NOMO-1 treated with dmso at 0.1 percent for 144 hours (cell line): ENCODE measurements around the gene LXN.

ENCODE experiments used
- DNase-seq: peaks from one replicate; lab custom pipeline; 2025; ENCODE audit not compliant: unreplicated experiment; lab: John Stamatoyannopoulos, UW

Gene LXN

DNA sequence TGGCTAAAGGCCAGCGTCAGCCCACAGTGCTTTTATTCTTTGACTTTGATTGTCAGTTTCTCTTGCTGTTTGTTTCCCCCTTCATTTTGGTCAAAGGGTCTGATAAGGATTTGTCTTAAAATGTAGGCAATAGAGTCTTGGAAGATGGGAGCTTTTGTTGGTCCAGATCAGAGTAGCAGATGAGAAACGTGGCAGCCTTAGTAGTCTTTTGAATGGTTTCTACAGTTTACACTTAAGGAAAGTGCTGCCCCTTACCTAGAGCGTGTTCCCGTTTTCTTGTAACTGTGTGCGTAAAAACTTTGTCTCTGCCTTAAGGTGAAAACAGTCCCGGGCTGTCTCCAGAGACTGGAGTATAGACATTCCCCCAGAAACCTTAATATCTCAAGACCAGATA, 630 bp downstream of the LXN start:
- DNase-seq = no peak

DNA sequence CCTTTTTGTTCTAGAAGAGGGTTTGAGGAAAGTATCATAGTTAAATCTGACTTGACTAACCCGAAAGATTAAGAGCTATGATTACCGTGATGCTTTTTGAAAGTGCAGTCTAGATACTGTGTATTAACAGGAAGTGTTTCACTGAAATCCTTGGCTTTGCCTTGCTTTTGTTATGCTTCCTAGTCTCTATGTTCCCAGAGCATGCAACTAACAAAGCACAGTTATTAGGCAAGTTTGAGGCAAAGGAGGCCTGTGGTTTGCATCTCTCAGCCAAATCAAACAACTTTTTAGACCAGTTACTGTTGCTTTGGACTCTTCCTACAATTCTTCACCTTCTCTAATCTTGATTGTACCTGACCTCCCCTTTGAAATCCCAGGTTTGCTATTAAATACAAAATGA, 3.9 kb downstream of the LXN start:
- no peak for DNase-seq

DNA sequence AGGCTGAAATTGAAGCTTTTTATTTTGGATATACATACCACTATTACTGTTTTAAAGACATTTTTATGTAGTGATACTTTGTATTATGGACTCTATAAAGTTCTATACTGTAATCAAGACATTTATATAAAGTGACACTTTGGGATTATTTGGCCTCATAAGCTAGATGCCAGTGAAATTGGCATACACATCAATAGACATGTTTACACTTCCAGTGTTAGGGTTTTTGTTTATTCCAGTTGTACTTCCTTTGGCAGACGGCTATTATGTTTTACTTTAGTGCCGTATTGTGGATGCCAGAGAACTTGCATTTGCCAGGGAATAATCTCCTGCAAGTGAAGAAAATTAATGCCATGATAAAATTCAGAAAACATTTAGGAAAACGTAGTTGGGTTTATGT, 6.0 kb downstream of the LXN start:
- DNase-seq = no peak

DNA sequence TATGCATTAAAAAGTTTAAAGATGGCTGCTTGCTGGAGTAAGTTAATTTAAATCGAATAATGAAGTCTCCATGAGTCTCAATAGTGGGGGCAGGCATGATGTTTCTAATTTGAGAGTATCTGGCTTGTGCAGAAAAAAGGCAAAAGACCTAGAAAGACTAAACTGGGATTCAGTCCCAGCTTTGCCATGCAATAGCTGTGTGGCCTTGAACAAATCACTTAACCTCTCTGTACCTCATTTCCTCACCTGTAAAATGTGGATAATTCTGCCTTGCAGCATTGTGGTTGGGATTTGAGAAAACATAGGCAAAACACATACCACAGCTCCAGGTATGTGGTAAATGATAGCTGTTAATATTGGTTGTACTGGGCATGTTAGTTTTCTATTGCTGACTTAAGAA, 8.6 kb downstream of the LXN start:
- no peak for DNase-seq

DNA sequence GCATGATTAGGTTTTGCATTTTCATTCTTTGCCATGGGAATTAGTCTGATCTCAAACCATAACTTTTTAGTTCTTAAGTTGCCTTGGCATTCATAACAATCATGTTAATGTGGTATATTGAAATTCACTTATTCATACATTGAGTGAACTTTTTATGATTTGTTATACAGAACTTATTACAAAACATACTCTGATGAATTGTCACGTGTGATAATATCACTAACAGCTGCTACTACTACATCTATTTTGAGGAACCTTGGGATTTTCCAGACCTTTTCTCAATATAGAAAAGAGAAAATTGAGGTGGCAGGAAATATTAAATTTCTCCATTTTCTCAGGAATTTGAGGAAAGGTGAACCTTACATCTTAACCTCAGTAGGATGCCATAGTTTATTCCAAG, 9.2 kb downstream of the LXN start:
- no peak for DNase-seq

DNA sequence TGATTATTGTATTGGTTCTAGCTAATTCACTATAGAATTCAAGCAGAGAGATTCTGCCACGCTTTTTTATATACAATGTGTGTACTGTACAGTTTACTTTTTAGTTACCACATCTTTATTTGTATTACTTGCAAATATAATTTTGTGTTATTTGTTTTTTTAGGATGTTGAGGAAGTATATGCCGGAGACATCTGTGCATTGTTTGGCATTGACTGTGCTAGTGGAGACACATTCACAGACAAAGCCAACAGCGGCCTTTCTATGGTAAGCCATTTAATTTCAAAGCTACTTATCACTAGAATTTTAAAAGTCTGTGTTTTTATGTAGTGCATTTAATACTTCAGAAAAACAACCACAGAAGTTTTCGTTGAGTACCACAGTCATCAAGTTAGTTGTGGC, 11.7 kb downstream of the LXN start:
- DNase-seq = no peak

DNA sequence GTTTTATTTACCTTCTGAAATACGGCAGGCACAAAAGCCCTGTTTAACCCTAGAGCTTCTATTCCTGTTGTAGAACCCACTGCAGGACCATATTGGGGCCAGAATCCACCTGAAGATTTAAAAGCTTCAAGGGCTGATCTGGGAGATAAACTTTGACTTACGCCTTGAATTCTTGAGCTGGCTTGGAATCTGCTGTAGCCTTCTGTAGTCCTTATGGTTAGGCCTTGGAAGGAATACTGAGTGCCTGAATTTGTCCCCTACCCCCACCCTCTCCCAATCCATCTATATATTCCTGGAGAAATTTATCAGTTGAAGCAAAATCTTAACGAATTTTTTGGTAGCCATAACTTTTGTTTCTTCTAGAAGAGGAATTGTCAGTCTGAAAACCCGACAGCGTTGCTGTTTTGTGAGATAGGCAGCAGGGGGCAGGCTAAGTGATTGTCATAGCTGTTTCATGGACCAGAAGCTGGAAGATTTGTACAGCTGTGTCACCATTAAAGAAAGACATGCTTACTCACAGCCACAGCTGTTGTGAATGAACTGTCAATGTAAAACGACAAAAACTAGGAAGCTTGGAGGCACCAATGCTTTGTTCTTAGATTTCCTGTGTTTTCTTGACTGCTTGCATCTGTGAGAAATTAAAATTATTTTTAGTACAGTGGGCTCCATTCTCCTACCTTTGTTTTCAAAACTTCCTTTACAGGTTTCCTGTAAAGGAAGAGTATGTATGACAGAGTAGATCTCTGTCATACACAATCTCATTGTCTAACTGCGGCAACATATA, 12.8 kb downstream of the LXN start:
- DNase-seq = no peak

DNA sequence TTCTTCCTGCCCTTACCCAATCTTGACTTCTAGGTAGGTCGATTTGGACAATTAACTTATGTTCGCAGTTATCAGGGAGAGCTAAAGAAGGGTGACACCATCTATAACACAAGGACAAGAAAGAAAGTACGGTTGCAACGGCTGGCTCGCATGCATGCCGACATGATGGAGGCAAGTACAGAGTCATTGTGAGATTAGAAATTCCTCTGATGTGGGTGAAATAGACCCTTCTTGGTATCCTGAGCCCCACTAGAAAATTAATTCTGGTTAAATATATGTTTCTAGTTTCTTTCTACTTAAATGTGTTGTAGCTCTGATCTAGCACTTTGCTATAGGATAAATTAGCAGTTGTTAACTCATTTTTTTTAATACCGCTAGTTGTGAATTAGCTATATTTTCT, 13.6 kb downstream of the LXN start:
- no peak for DNase-seq

GRCh38 chr3:158652463-158652862, 20.0 kb downstream of the LXN start:
- DNase-seq = no peak

- no peak for DNase-seq
Measured at GRCh38 chr3:158651192-158651591, 21.3 kb downstream of the LXN start.

DNA sequence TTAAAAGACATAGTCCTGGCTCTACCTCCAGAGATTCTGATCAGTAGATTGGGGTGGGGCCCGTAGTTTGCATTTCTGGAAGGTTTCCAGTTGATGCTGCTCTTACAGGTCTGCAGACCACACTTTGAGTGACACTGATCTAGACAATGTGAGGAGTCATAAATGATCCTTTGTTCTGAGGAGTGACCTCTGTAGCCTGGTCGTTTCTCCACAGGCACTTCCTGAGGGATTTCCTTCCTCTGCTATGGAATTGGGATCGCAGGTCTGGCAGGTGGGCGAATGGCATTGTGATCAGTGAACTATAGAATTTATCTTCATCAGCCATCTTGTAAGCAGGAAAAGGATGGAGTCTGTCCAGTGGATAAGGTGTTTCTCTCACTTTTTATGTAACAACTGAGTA, 22.7 kb downstream of the LXN start:
- no peak for DNase-seq

DNA sequence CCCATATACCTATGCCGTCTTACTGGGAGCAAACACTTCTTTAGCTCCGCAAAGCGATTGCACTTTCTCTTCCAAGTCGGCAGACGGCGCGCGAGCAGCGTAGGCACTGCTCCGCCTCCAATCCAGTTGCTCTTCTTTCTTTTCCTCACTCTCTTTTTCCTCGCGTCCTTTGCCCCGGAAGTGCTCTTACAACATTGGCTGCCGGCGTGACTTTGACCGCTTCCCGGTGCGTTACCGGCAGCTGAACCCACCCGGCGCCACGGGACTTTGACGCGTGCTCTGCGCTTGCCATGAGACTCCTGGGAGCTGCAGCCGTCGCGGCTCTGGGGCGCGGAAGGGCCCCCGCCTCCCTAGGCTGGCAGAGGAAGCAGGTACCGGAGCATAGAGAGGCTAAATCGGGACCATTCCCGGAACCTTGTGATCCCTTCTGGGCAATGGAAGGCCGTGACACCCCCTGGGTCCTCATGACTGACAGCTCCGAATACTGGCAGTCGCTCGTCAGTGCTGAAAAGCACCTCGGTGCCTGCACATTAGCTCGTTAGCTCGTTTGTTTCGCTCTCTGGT, 28.0 kb downstream of the LXN start, which contains the start of gene GFM1:
Gene GFM1 (plus strand): TSS at position 183 of the 564 bp plus-strand sequence. CDS start 108 bp downstream, at position 291.
- DNase-seq = peak; percentile 98

- no peak for DNase-seq
Measured at GRCh38 chr3:158642474-158643210, 29.8 kb downstream of the LXN start.

- no peak for DNase-seq
Measured at GRCh38 chr3:158642005-158642404, 30.4 kb downstream of the LXN start.

DNA sequence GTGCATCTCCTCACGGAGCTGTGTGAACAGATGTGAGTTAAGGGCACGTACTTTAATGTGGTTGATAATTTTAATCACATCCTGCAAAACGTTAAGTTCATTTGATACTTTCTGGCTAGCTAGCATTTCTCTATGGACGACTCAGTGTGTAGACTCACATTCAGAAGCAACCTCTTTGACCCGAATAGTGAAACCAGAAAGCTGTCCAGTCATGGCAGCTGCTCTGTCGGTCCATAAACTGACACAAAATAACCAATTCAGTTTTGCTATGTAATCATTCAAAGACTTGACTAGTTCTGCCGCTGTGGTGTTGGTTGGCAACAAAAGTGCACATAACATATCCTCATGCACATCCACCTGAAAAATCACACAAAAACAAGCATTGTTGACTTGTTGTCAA, 31.8 kb downstream of the LXN start:
- no peak for DNase-seq

DNA sequence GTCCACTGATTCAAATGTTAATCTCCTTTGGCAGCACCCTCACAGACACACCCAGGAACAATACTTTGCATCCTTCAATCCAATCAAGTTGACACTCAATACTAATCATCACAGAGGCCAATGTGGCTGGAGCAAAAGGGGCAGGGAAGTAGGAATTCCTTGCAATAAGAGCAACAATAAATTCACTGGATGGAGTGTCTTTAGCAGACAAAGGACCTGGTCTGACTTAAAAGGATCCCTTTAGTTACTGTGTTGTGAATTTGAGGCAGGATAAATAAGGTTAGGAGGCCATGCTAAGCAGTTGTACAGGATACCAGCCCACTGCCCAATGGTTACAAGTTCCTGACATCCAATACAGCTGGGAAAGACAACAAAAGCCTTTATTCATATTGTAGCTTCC, 40.5 kb downstream of the LXN start:
- no peak for DNase-seq

GRCh38 chr3:158625881-158626280, 46.6 kb downstream of the LXN start:
- DNase-seq = no peak

DNA sequence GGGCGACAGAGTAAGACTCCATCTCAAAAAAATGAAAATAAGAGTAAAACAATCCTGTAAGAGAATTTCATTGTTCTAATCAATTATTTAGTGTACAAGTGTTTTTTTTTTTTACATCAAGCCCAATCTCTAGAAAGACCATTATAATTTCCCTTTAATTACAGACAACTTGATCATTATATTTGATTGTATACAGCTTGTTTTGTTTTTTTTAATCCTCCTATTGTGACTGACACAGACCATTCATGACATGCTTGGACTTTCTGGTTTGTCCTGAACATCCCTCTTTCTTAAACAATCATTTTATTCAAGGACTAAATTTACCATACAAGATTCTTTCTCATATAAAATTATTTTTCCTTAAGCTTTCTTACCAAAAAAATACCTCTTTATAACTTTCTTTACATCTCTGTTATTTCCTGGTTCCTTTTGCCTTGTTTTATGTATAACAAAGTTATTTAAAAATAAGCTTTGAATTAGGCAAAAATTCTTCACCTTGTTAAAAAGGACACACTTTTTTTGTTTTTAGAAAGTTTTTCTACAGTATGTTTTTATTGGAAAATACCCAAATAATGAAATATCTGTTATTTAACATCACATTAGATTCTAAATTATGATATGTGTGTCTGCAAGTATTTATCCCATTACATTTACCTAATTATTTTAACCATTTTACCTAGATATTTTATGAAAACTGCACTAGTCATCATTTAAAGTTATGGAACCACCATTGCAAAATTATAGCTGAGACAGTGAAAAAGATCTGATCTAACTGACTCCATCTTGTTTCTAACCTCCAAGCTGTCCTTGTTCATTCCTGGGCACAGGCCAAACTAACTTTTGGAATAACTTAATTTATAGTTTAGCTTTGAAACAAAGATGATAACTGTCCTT, 54.2 kb downstream of the LXN start:
- no peak for DNase-seq
